Fibroblast of skin of left biceps (primary cell): ENCODE results near the gene PRCD.
"Not testable (repeated sequence)": the region's sequence is repeated elsewhere in the genome, so short reads cannot be mapped to it uniquely, and the experiment has no call there.

Source experiments
- DNase-seq, 2 experiments: peaks; one replicate each; pipeline ENCODE4 v3.0.0-alpha.2; 2013; ENCODE audit warnings: low read depth in 2 of 2

The PRCD gene

GRCh38 chr17:76527430-76528111 lies 12.3 kb upstream of the PRCD start:
- DNase-seq = no peak

- no peak for DNase-seq
Observed at GRCh38 chr17:76528156-76528527, 11.7 kb upstream of the PRCD start.

- DNase-seq = no peak
Observed at GRCh38 chr17:76528528-76529223, 11.2 kb upstream of the PRCD start.

GRCh38 chr17:76529224-76530094 lies 10.4 kb upstream of the PRCD start:
- no peak for DNase-seq

GRCh38 chr17:76530095-76530723 lies 9.6 kb upstream of the PRCD start:
- no peak for DNase-seq

- no peak for DNase-seq
Observed at GRCh38 chr17:76530811-76531485, 8.9 kb upstream of the PRCD start.

- DNase-seq = no peak
Observed at GRCh38 chr17:76531486-76532038, 8.3 kb upstream of the PRCD start.

GRCh38 chr17:76532072-76532651 lies 7.7 kb upstream of the PRCD start:
- DNase-seq = no peak

- DNase-seq = not testable (repeated sequence)
Observed at GRCh38 chr17:76533640-76534359, 6.0 kb upstream of the PRCD start.

- DNase-seq = no peak
Observed at GRCh38 chr17:76534831-76535732, 4.8 kb upstream of the PRCD start.

GRCh38 chr17:76535788-76536510 lies 3.9 kb upstream of the PRCD start:
- no peak for DNase-seq

GRCh38 chr17:76536511-76537287 lies 3.1 kb upstream of the PRCD start:
- DNase-seq = no peak

GRCh38 chr17:76537288-76537577 lies 2.6 kb upstream of the PRCD start:
- DNase-seq = no peak

- DNase-seq = no peak
Observed at GRCh38 chr17:76537578-76538280, 2.1 kb upstream of the PRCD start, which contains the start of gene CYGB. CYGB (minus strand) TSS chr17:76537709; CDS start chr17:76537542, 167 bp downstream.

- DNase-seq = no peak
Observed at GRCh38 chr17:76538281-76538931, 1.4 kb upstream of the PRCD start.

- no peak for DNase-seq
Observed at GRCh38 chr17:76538941-76539570, 788 bp upstream of the PRCD start.
